OCI-LY7 (cell line): ENCODE results near the gene CA10. TPM values are rescaled to one million over a fixed set of nuclear protein-coding genes. Genes with fewer than 3 reads are reported as not detected.

Experiments used
- BruUV-seq: library from RNA; stranded (reverse); fragments of 400-500 nt; replicated peaks from 2 replicates; lab custom pipeline; 2021; lab: Mats Ljungman, UMichigan
- CTCF ChIA-PET: fragments of 300-600 bp; sonication (Branson Sonifier 250); formaldehyde crosslinking; loops from one replicate; lab custom pipeline; 2022; ENCODE audit warnings: antibody characterized with exemption; ENCODE audit not compliant: unreplicated experiment; lab: Charles Lee
- POLR2A ChIA-PET: fragments of 300-600 bp; sonication (Branson Sonifier 250); formaldehyde crosslinking; loops from one replicate; lab custom pipeline; 2022; ENCODE audit warnings: antibody characterized with exemption; lab: Charles Lee
- DNase-seq: peaks from one replicate; pipeline ENCODE4 v3.0.0-alpha.2; 2015; ENCODE audit warnings: low spot score
- H2AFZ ChIP-seq: fragments of 200-600 bp; sonication (generic), shearing (Covaris generic); 2 replicates; pipeline ENCODE4 v1.6.1; 2014; ENCODE audit warnings: mild to moderate bottlenecking, antibody characterized with exemption, low read length, moderate library complexity
- H3K27ac ChIP-seq: fragments of 200-600 bp; sonication (generic); 2 replicates; pipeline ENCODE4 v1.5.1; 2014; ENCODE audit warnings: mixed run types, low read depth, mild to moderate bottlenecking, moderate library complexity, low read length, inconsistent platforms; ENCODE audit not compliant: poor library complexity, severe bottlenecking
- H3K36me3 ChIP-seq: fragments of 200-600 bp; sonication (generic); 2 replicates; pipeline ENCODE4 v1.6.1; 2014; ENCODE audit warnings: mild to moderate bottlenecking, antibody characterized with exemption, low read length, moderate library complexity, mixed read lengths; ENCODE audit not compliant: insufficient read depth
- H3K4me1 ChIP-seq: fragments of 200-600 bp; sonication (generic); 2 replicates; pipeline ENCODE4 v1.5.1; 2014; ENCODE audit warnings: mild to moderate bottlenecking, low read length; ENCODE audit not compliant: insufficient read depth, poor library complexity, severe bottlenecking
- H3K4me2 ChIP-seq: fragments of 200-600 bp; sonication (generic); 2 replicates; pipeline ENCODE4 v1.6.1; 2014; ENCODE audit warnings: mild to moderate bottlenecking, low read length
- H3K4me3 ChIP-seq: fragments of 200-600 bp; sonication (generic); 2 replicates; pipeline ENCODE4 v1.5.1; 2014; ENCODE audit warnings: mild to moderate bottlenecking, low read depth, low read length; ENCODE audit not compliant: poor library complexity, severe bottlenecking
- H3K79me2 ChIP-seq: fragments of 200-600 bp; sonication (generic); 2 replicates; pipeline ENCODE4 v1.6.1; 2016; ENCODE audit warnings: low read depth, mild to moderate bottlenecking, low read length, moderate library complexity, mixed read lengths; ENCODE audit not compliant: insufficient read depth
- H3K9me2 ChIP-seq: fragments of 200-600 bp; sonication (generic); 2 replicates; pipeline ENCODE4 v1.6.1; 2016; ENCODE audit warnings: mild to moderate bottlenecking, low read length, mixed read lengths; ENCODE audit not compliant: insufficient read depth
- H3K9me3 ChIP-seq: fragments of 200-600 bp; sonication (generic); 2 replicates; pipeline ENCODE4 v1.6.1; 2014; ENCODE audit warnings: mild to moderate bottlenecking, mixed run types, low read length, mixed read lengths
- H4K20me1 ChIP-seq: fragments of 200-600 bp; sonication (generic); 2 replicates; pipeline ENCODE4 v1.6.1; 2014; ENCODE audit warnings: mild to moderate bottlenecking, antibody characterized with exemption, low read length, moderate library complexity, mixed read lengths; ENCODE audit not compliant: insufficient read depth
- CTCF ChIP-seq: fragments of 200-600 bp; sonication (generic); conservative IDR thresholded peaks from 2 replicates; pipeline ENCODE4 v1.5.1; 2014; ENCODE audit warnings: mild to moderate bottlenecking, antibody characterized with exemption, low read length, moderate library complexity, mixed read lengths
- EZH2phosphoT487 ChIP-seq: fragments of 200-600 bp; sonication (generic); IDR thresholded peaks from 2 replicates; pipeline ENCODE4 v1.6.1; 2018; ENCODE audit warnings: low read depth, borderline replicate concordance, mild to moderate bottlenecking, mixed run types, antibody characterized with exemption, low read length, moderate library complexity, mixed read lengths
- intact Hi-C: fragments of 100-400 bp; cut with micrococcal nuclease; formaldehyde crosslinking; loops from one replicate; pipeline ENCODE4 v1.10.0; 2022; ENCODE audit not compliant: unreplicated experiment
- total RNA-seq, 2 experiments: library from RNA; depleted of rRNA in 1 of 2; stranded (reverse); fragments of >200 nt in 1 of 2; shearing (Covaris generic) in 1 of 2; gene quantifications; 2 replicates each; pipeline ENCODE4 v1.2.3, GENCODE V29; 2014 to 2022

Gene CA10
- total RNA-seq, 2 experiments from 2014 or later: not detected

DNA sequence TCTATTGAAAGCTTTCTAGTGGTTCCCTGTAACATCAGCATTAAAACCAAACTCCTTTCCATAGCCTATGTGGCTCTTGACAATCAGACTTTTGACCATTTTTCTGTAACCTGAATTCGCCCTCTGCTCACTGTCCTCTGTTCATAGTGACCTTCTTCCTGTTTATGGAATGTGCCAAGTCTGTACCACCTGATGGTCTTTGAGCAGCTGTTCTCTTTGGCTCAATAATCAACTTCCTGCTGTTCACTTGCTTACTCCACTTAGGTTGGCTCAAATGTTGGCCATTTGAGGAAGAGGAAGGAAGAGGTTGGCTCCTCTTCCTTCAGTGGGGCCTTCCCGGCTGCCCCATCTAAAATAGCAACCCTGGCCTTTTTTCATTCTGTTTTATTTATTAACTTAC is 251.5 kb downstream of the CA10 start:
- Histone ChIP-seq H3K79me2 (no peaks in the 10 kb centered on the region), H3K4me2 (no peak overlapping the region), H3K27ac (no peak overlapping the region), H3K9me3 (no peaks in the 10 kb centered on the region), H3K4me3 (no peak overlapping the region), H3K9me2 (no peaks in the 10 kb centered on the region), H2AFZ (no peak overlapping the region), H3K36me3 (no peaks in the 10 kb centered on the region), H4K20me1 (no peaks in the 10 kb centered on the region), H3K4me1 (no peaks in the 10 kb centered on the region)
- no TSS peak for BruUV-seq
- no peak for DNase-seq
- CTCF ChIA-PET: no interaction called here
- TF ChIP-seq CTCF (no peak), EZH2phosphoT487 (no peak)
- POLR2A ChIA-PET: no interaction called here
- intact Hi-C loops: no loop called here

GRCh38 chr17:51904379-51904778 is 254.1 kb downstream of the CA10 start:
- Histone ChIP-seq H3K9me3 (no peaks in the 10 kb centered on the region), H3K4me2 (no peak overlapping the region), H3K27ac (no peak overlapping the region), H3K4me1 (no peaks in the 10 kb centered on the region), H3K4me3 (no peak overlapping the region), H3K9me2 (no peaks in the 10 kb centered on the region; the same call in 1 of the 2 replicates), H4K20me1 (no peaks in the 10 kb centered on the region), H3K36me3 (no peaks in the 10 kb centered on the region), H3K79me2 (no peaks in the 10 kb centered on the region), H2AFZ (no peak overlapping the region)
- no peak for TF ChIP-seq CTCF
- TF ChIP-seq EZH2phosphoT487: no peak
- no TSS peak for BruUV-seq
- intact Hi-C loops: no loop called here
- no peak for DNase-seq
- POLR2A ChIA-PET: no interaction called here
- CTCF ChIA-PET: no interaction called here

DNA sequence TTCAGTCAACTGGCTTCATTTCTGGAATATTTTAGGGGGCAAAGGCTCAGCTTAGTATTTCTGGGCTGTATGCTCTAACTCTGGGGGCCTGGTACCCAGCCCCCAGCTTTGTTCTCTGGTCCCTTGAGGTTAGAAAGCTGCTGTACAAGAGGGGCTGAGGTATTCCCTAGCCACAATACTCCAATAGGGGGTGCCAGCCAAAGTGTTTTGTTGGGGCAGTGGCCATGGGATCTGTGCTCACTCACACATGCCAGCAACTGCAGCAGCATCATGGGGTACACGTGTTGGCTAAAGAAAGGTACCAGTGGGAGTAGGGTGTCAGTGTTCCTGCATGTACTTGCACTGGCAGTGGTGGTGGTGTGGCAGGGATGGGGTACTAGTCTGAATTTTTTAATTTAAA is 257.3 kb downstream of the CA10 start:
- BruUV-seq: no TSS peak
- POLR2A ChIA-PET: no interaction called here
- H3K9me3 ChIP-seq: no peaks in the 10 kb centered on the region
- H3K4me2 ChIP-seq: no peak overlapping the region
- TF ChIP-seq CTCF (no peak), EZH2phosphoT487 (no peak)
- H4K20me1 ChIP-seq: no peaks in the 10 kb centered on the region
- DNase-seq: no peak
- H3K9me2 ChIP-seq: no peaks in the 10 kb centered on the region; the same call in 1 of the 2 replicates
- H3K4me3 ChIP-seq: no peak overlapping the region
- no peak overlapping the region for H2AFZ ChIP-seq
- intact Hi-C loops: no loop called here
- H3K27ac ChIP-seq: no peak overlapping the region
- H3K79me2 ChIP-seq: no peaks in the 10 kb centered on the region
- CTCF ChIA-PET: no interaction called here
- H3K36me3 ChIP-seq: no peaks in the 10 kb centered on the region
- no peaks in the 10 kb centered on the region for H3K4me1 ChIP-seq
